Measurements from ENCODE around the gene ATP10A. TPM values are rescaled to one million over a fixed set of nuclear protein-coding genes. Genes with fewer than 3 reads are reported as not detected.

Gene ATP10A
- polyA plus RNA-seq, 1 experiment, result 3.5 TPM

- TF ChIP-seq CTCF (IDR thresholded peaks at IDR 0.05; ENCODE audit: low read depth, low read length), result no peak
- H3K27ac ChIP-seq (ENCODE audit: low read depth, low read length), result no peak overlapping the region
- ChIA-PET CTCF (interaction anchor here (0.7 kb wide), 1 partner anchor 28 kb away, joined by 4 read pairs; no protein-coding TSS in a partner anchor), POLR2A (no interaction called here)
- H3K9me3 ChIP-seq (ENCODE audit: control insufficient read depth, insufficient read depth, low read length), result no peaks in the 10 kb centered on the region
- H3K27me3 ChIP-seq (ENCODE audit: control insufficient read depth, insufficient read depth, low read length), result no peaks in the 10 kb centered on the region
- DNase-seq (ENCODE audit: low read depth, low spot score), result no peak
- H3K4me3 ChIP-seq (ENCODE audit: low read depth, low read length), result no peak overlapping the region
Measured at GRCh38 chr15:25852661-25853524, 10.2 kb downstream of the ATP10A start.

- ChIA-PET CTCF (no interaction called here), POLR2A (no interaction called here)
- Histone ChIP-seq H3K27ac (ENCODE audit: low read depth, low read length) (no peak overlapping the region), H3K27me3 (ENCODE audit: control insufficient read depth, insufficient read depth, low read length) (no peaks in the 10 kb centered on the region), H3K4me3 (ENCODE audit: low read depth, low read length) (no peak overlapping the region), H3K9me3 (ENCODE audit: control insufficient read depth, insufficient read depth, low read length) (no peaks in the 10 kb centered on the region)
- no peak for DNase-seq (ENCODE audit: low read depth, low spot score)
- no peak for TF ChIP-seq CTCF (IDR thresholded peaks at IDR 0.05; ENCODE audit: low read depth, low read length)
Measured at GRCh38 chr15:25852027-25852426, 11.1 kb downstream of the ATP10A start.

GRCh38 chr15:25850154-25851111, 12.7 kb downstream of the ATP10A start:
- no peak for DNase-seq (ENCODE audit: low read depth, low spot score)
- Histone ChIP-seq H3K4me3 (ENCODE audit: low read depth, low read length) (peak overlapping the region; percentile 56), H3K9me3 (ENCODE audit: control insufficient read depth, insufficient read depth, low read length) (no peaks in the 10 kb centered on the region), H3K27me3 (ENCODE audit: control insufficient read depth, insufficient read depth, low read length) (no peaks in the 10 kb centered on the region), H3K27ac (ENCODE audit: low read depth, low read length) (peak overlapping the region; percentile 92)
- POLR2A ChIA-PET, result no interaction called here
- no peak for TF ChIP-seq CTCF (IDR thresholded peaks at IDR 0.05; ENCODE audit: low read depth, low read length)
- CTCF ChIA-PET, result no interaction called here

GRCh38 chr15:25849157-25849921, 13.8 kb downstream of the ATP10A start:
- ChIA-PET POLR2A (no interaction called here), CTCF (interaction anchor here (1.5 kb wide), 1 partner anchor 66 kb away, joined by 4 read pairs; no protein-coding TSS in a partner anchor)
- Histone ChIP-seq H3K4me3 (ENCODE audit: low read depth, low read length) (peak overlapping the region; percentile 34; the same call in 1 of the 2 replicates), H3K27me3 (ENCODE audit: control insufficient read depth, insufficient read depth, low read length) (no peaks in the 10 kb centered on the region), H3K27ac (ENCODE audit: low read depth, low read length) (peak overlapping the region; percentile 40), H3K9me3 (ENCODE audit: control insufficient read depth, insufficient read depth, low read length) (no peaks in the 10 kb centered on the region)
- no peak for DNase-seq (ENCODE audit: low read depth, low spot score)
- no peak for TF ChIP-seq CTCF (IDR thresholded peaks at IDR 0.05; ENCODE audit: low read depth, low read length)

Measured in AG04450 (cell line).